ENCODE measurements around the gene KCNJ6. TPM values are rescaled to one million over a fixed set of nuclear protein-coding genes. Genes with fewer than 3 reads are reported as not detected.

The KCNJ6 gene
- total RNA-seq, 1 donor, result 0.36 TPM

- H3K9me3 ChIP-seq (ENCODE audit: low read depth, low read length), result no peaks in the 10 kb centered on the region
- H3K4me3 ChIP-seq (ENCODE audit: insufficient read depth, low read length), result no peak overlapping the region
- no peak for DNase-seq (ENCODE audit: insufficient read length, low spot score, missing footprints)
- H2AFZ ChIP-seq (ENCODE audit: low read length), result no peak overlapping the region
- TF ChIP-seq CTCF (IDR thresholded peaks at IDR 0.05; ENCODE audit: extremely low read depth, low read depth, low read length), result no peak
- H3K27ac ChIP-seq (ENCODE audit: low read depth, low read length), result no peak overlapping the region
- H4K20me1 ChIP-seq (ENCODE audit: insufficient read depth, low read length), result no peaks in the 10 kb centered on the region
- H3K79me2 ChIP-seq (ENCODE audit: insufficient read depth, low read length), result no peaks in the 10 kb centered on the region
- H3K36me3 ChIP-seq (ENCODE audit: insufficient read depth, low read length), result no peaks in the 10 kb centered on the region
- peaks cover 40% of the 10 kb centered on the region for H3K27me3 ChIP-seq (ENCODE audit: insufficient read depth, low read length)
- H3K4me2 ChIP-seq (ENCODE audit: insufficient read depth, low read length), result no peak overlapping the region
- no peaks in the 10 kb centered on the region for H3K4me1 ChIP-seq (ENCODE audit: insufficient read depth, low read length)
Measured at GRCh38 chr21:37888659-37889058, 27.6 kb downstream of the KCNJ6 start.

GRCh38 chr21:37886726-37887299 is 29.4 kb downstream of the KCNJ6 start:
- Histone ChIP-seq H3K79me2 (ENCODE audit: insufficient read depth, low read length) (no peaks in the 10 kb centered on the region), H3K27me3 (ENCODE audit: insufficient read depth, low read length) (peaks cover 40% of the 10 kb centered on the region)
- no peak for TF ChIP-seq CTCF (IDR thresholded peaks at IDR 0.05; ENCODE audit: extremely low read depth, low read depth, low read length)

GRCh38 chr21:37886120-37886519 is 30.1 kb downstream of the KCNJ6 start:
- no peaks in the 10 kb centered on the region for H4K20me1 ChIP-seq (ENCODE audit: insufficient read depth, low read length)
- no peak overlapping the region for H3K4me3 ChIP-seq (ENCODE audit: insufficient read depth, low read length)
- no peaks in the 10 kb centered on the region for H3K9me3 ChIP-seq (ENCODE audit: low read depth, low read length)
- no peaks in the 10 kb centered on the region for H3K36me3 ChIP-seq (ENCODE audit: insufficient read depth, low read length)
- H2AFZ ChIP-seq (ENCODE audit: low read length), result no peak overlapping the region
- no peak overlapping the region for H3K4me2 ChIP-seq (ENCODE audit: insufficient read depth, low read length)
- no peaks in the 10 kb centered on the region for H3K79me2 ChIP-seq (ENCODE audit: insufficient read depth, low read length)
- H3K27ac ChIP-seq (ENCODE audit: low read depth, low read length), result no peak overlapping the region
- peaks cover 41% of the 10 kb centered on the region for H3K27me3 ChIP-seq (ENCODE audit: insufficient read depth, low read length)
- no peak for TF ChIP-seq CTCF (IDR thresholded peaks at IDR 0.05; ENCODE audit: extremely low read depth, low read depth, low read length)
- H3K4me1 ChIP-seq (ENCODE audit: insufficient read depth, low read length), result no peaks in the 10 kb centered on the region
- no peak for DNase-seq (ENCODE audit: insufficient read length, low spot score, missing footprints)

More at GRCh38 chr21:37886726-37887299, 29.4 kb downstream of the KCNJ6 start:
- no peaks in the 10 kb centered on the region for H3K4me1 ChIP-seq (ENCODE audit: insufficient read depth, low read length)
- H3K27ac ChIP-seq (ENCODE audit: low read depth, low read length), result no peak overlapping the region
- no peak for DNase-seq (ENCODE audit: insufficient read length, low spot score, missing footprints)
- no peak overlapping the region for H3K4me2 ChIP-seq (ENCODE audit: insufficient read depth, low read length)
- H3K36me3 ChIP-seq (ENCODE audit: insufficient read depth, low read length), result no peaks in the 10 kb centered on the region
- H3K4me3 ChIP-seq (ENCODE audit: insufficient read depth, low read length), result no peak overlapping the region
- no peaks in the 10 kb centered on the region for H4K20me1 ChIP-seq (ENCODE audit: insufficient read depth, low read length)
- H2AFZ ChIP-seq (ENCODE audit: low read length), result no peak overlapping the region
- H3K9me3 ChIP-seq (ENCODE audit: low read depth, low read length), result no peaks in the 10 kb centered on the region

GRCh38 chr21:37878946-37879660 is 37.2 kb downstream of the KCNJ6 start:
- H4K20me1 ChIP-seq (ENCODE audit: insufficient read depth, low read length), result no peaks in the 10 kb centered on the region
- H3K79me2 ChIP-seq (ENCODE audit: insufficient read depth, low read length), result no peaks in the 10 kb centered on the region
- DNase-seq (ENCODE audit: insufficient read length, low spot score, missing footprints), result no peak
- H3K4me2 ChIP-seq (ENCODE audit: insufficient read depth, low read length), result no peak overlapping the region
- H2AFZ ChIP-seq (ENCODE audit: low read length), result no peak overlapping the region
- H3K27me3 ChIP-seq (ENCODE audit: insufficient read depth, low read length), result peaks cover 10% of the 10 kb centered on the region
- H3K4me3 ChIP-seq (ENCODE audit: insufficient read depth, low read length), result no peak overlapping the region
- peaks cover 9% of the 10 kb centered on the region for H3K4me1 ChIP-seq (ENCODE audit: insufficient read depth, low read length)
- TF ChIP-seq CTCF (IDR thresholded peaks at IDR 0.05; ENCODE audit: extremely low read depth, low read depth, low read length), result no peak
- H3K36me3 ChIP-seq (ENCODE audit: insufficient read depth, low read length), result no peaks in the 10 kb centered on the region
- no peaks in the 10 kb centered on the region for H3K9me3 ChIP-seq (ENCODE audit: low read depth, low read length)
- H3K27ac ChIP-seq (ENCODE audit: low read depth, low read length), result no peak overlapping the region
